T-helper 17 cell (primary cell): ENCODE measurements around the gene FBXO7. TPM values are rescaled to one million over a fixed set of nuclear protein-coding genes. Genes with fewer than 3 reads are reported as not detected.

Source experiments
- ATAC-seq: fragments of 150-1000 bp; cut with Tn5 transposase; 2 replicates; pipeline ENCODE4 v1.10.0; 2021; ENCODE audit warnings: mild to moderate bottlenecking, moderate library complexity
- DNase-seq, 3 donors: peaks; one replicate each; pipeline versions ENCODE4 v3.0.0 to v3.0.0-alpha.2; 2020 to 2021
- H3K9me3 ChIP-seq: one replicate; pipeline ENCODE4 v1.7.0; 2013; ENCODE audit warnings: low read length, mild to moderate bottlenecking; ENCODE audit not compliant: control insufficient read depth, poor library complexity, severe bottlenecking
- H3K27ac Mint-ChIP-seq: one replicate; pipeline ENCODE4 v1.8.0; 2022; ENCODE audit warnings: mild to moderate bottlenecking, moderate library complexity, mixed read lengths
- H3K27me3 Mint-ChIP-seq: one replicate; pipeline ENCODE4 v1.8.0; 2022; ENCODE audit warnings: mixed read lengths
- H3K36me3 Mint-ChIP-seq: one replicate; pipeline ENCODE4 v1.8.0; 2022; ENCODE audit warnings: low read depth, mixed read lengths
- H3K4me1 Mint-ChIP-seq: one replicate; pipeline ENCODE4 v1.8.0; 2022; ENCODE audit warnings: mild to moderate bottlenecking, mixed read lengths
- H3K4me3 Mint-ChIP-seq: one replicate; pipeline ENCODE4 v1.8.0; 2022; ENCODE audit warnings: mild to moderate bottlenecking, moderate library complexity, mixed read lengths
- total RNA-seq, 4 donors: library from RNA in 2 of 4; stranded (reverse) in 2 of 4; gene quantifications; one replicate each; pipeline ENCODE4 v1.2.3 and lab custom pipeline; 2022 to 2026

The FBXO7 gene
- total RNA-seq, 2 donors from 2014 or later, result 122 to 133 TPM

DNA sequence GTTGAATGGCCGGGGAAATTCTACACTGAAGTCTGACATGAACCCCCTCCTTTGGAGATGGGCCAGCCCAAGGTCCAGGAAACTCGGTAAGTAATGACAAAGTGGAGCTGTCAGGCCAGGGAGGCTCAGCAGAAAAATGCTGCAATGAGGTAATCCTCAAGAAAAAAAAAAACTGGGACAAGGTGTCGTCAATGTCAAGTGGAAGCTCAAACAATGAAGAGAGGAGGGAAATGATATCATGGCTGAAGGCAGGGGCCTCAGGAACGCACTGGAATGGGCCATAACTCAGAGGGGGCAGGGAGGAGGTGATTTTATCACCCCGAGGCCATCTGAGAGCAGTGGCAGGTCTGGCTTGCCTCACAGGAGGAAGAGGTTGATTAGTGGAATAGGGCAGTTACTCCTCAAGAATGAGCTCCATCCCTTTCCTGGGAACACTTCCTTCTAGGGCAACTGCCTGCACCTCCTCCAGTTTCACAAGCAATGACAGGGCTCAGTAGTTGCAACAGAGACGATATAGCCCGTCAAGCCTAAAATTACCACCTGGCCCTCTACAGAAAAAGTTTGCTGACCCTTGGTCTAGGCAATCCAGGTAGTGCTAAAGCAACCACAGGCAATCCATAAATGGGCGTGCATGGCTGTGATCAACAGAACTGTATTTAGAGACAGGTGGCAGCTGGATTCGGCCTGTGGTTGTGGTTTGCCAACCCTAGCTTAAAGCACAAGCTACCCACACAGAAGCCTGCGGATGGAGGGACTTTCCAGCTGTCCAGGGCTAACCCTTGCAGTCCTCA lies 65.2 kb downstream of the FBXO7 start:
- H3K9me3 ChIP-seq, result no peaks in the 10 kb centered on the region
- Mint-ChIP-seq H3K4me3 (no peak overlapping the region), H3K27ac (no peak overlapping the region), H3K27me3 (peaks cover 46% of the 10 kb centered on the region), H3K36me3 (peaks cover 2% of the 10 kb centered on the region), H3K4me1 (peaks cover 8% of the 10 kb centered on the region)
- no peak for DNase-seq
- ATAC-seq, result no peak

DNA sequence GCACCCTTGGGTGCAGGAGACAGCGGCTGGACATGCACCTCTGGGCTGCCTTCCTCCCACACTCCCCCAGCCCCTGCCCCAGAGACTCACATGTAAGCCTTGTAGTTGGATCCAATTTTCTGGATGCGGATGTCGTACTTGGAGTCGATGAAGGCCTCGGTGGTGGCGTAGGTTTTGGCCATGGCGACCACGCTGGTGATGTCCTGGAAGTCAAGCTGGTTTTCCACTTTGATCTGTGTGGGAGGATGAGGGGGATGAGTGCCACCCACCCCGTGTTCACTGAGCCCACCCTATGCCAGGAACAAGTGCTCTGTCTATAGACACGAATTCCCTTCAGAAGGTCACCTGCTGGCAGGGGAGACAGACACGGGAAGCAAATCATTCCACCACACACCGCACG lies 66.9 kb downstream of the FBXO7 start:
- H3K27ac Mint-ChIP-seq, result no peak overlapping the region
- H3K27me3 Mint-ChIP-seq, result peaks cover 50% of the 10 kb centered on the region
- ATAC-seq, result no peak
- peaks cover 8% of the 10 kb centered on the region for H3K4me1 Mint-ChIP-seq
- H3K4me3 Mint-ChIP-seq, result no peak overlapping the region
- DNase-seq, result no peak
- peaks cover 2% of the 10 kb centered on the region for H3K36me3 Mint-ChIP-seq
- no peaks in the 10 kb centered on the region for H3K9me3 ChIP-seq

- H3K27ac Mint-ChIP-seq, result no peak overlapping the region
- H3K27me3 Mint-ChIP-seq, result peaks cover 57% of the 10 kb centered on the region
- no peak overlapping the region for H3K4me3 Mint-ChIP-seq
- DNase-seq, result no peak
- ATAC-seq, result no peak
- H3K4me1 Mint-ChIP-seq, result peaks cover 9% of the 10 kb centered on the region
- no peaks in the 10 kb centered on the region for H3K9me3 ChIP-seq
- H3K36me3 Mint-ChIP-seq, result peaks cover 7% of the 10 kb centered on the region
Measured at GRCh38 chr22:32542066-32542676, 67.6 kb downstream of the FBXO7 start.

DNA sequence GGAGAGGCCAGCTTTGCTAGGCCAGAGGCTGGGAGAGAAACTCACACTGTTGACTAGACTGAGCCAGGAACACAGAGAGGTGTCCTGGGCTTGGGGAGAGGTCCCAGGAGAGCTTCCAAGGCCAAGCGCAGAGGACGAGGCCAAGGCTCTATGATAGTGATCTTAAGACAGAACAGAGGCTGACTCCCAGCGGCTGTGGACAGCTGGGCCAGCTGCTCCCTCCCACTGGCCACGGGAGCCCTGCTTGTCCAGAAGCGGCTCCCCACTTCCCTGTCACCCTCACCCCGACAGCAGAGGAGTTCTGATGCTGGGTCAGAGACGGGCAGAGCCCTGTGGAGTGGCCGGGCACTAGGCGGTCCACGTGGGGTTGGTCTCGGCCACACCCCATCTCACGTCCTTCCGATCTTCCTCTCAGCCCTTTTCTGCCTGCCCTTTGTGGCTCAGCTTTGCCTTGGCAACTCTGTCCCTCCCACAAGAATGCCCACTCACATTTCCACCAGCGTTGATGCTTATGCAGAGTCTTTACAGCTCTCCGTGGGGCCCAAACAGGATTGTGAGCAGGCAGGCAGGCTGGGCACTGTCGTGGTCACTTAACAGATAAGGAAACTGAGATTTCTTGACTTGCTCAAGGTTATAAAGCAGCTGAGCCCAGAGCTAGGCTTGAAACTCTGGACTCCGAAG lies 68.2 kb downstream of the FBXO7 start:
- H3K36me3 Mint-ChIP-seq, result peaks cover 10% of the 10 kb centered on the region
- no peak for ATAC-seq
- H3K9me3 ChIP-seq, result no peaks in the 10 kb centered on the region
- no peak overlapping the region for H3K27ac Mint-ChIP-seq
- no peak for DNase-seq
- H3K4me1 Mint-ChIP-seq, result peaks cover 10% of the 10 kb centered on the region
- H3K4me3 Mint-ChIP-seq, result no peak overlapping the region
- H3K27me3 Mint-ChIP-seq, result peaks cover 64% of the 10 kb centered on the region

DNA sequence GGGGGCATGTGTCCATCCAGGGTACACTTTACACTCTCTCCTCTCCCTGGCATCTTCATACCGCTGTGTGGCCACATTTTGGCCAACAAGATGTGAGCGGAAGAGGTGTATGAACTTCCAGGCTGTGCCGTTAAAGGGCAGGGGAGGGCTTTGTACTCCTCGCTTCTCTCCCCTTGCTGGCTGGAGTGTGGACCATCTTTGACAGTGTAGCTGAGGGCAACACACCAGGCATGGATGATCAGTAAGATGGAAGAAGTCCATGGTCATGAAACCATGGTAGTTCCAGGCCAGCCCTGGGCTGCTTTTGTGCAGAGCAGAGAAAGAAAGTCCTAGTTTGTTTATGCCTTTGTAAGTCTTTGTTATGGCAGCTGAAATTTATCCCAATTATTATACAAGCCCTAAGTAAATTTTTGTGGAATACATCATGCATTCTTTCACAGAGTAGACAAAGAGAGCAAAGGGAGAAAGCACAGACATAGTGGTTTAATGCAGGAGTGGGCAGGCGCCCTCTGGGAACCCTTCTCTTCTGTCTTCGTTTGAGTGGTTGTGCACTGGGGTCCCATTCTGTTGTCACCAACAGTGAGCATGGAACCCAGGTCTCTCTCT lies 70.4 kb downstream of the FBXO7 start:
- ATAC-seq (no peak), DNase-seq (no peak)
- no peak overlapping the region for H3K27ac Mint-ChIP-seq
- peaks cover 7% of the 10 kb centered on the region for H3K4me1 Mint-ChIP-seq
- no peak overlapping the region for H3K4me3 Mint-ChIP-seq
- peaks cover 70% of the 10 kb centered on the region for H3K27me3 Mint-ChIP-seq
- H3K36me3 Mint-ChIP-seq, result peaks cover 10% of the 10 kb centered on the region
- H3K9me3 ChIP-seq, result no peaks in the 10 kb centered on the region

DNA sequence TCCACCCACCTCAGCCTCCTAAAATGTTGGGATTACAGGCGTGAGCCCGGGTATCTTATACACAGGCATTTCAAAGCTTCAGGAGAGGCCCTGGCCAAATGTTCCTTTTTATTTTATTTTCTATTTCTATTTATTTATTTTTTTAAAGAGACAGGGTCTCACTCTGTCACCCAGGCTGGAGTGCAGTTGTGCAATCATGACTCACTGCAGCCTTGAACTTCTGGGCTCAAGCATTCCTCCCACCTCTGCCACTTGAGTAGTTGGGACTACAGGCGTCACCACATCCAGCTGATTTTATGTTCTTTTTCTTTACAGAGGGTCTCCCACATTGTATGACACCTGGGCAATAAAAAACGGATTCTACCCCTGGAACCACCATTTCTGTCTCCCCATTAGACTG lies 71.2 kb downstream of the FBXO7 start:
- no peak for DNase-seq
- H3K9me3 ChIP-seq, result no peaks in the 10 kb centered on the region
- Mint-ChIP-seq H3K4me1 (peaks cover 7% of the 10 kb centered on the region), H3K27me3 (peaks cover 66% of the 10 kb centered on the region), H3K36me3 (peaks cover 10% of the 10 kb centered on the region), H3K4me3 (no peak overlapping the region), H3K27ac (no peak overlapping the region)
- no peak for ATAC-seq

GRCh38 chr22:32546496-32546895 lies 71.9 kb downstream of the FBXO7 start:
- Mint-ChIP-seq H3K27me3 (peaks cover 60% of the 10 kb centered on the region), H3K4me1 (peaks cover 7% of the 10 kb centered on the region), H3K27ac (no peak overlapping the region), H3K36me3 (peaks cover 10% of the 10 kb centered on the region), H3K4me3 (no peak overlapping the region)
- H3K9me3 ChIP-seq, result no peaks in the 10 kb centered on the region
- ATAC-seq (no peak), DNase-seq (no peak)

DNA sequence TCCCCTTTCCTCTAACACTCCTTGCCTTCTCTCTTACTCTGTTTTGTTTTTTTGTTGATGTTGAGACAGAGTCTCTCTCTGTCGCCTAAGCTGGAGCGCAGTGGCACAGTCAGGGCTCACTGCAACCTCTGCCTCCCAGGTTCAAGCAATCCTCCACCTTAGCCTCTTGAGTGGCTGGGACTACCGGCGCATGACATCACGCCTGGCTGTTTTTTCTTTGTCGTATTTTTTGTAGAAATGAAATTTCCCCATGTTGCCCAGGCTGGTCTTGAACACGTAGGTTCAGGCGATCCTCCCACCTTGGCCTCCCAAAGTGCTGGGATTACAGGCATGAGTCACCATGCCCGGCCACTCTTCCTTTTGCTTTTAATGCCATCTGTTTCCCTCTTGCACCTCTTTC lies 72.3 kb downstream of the FBXO7 start:
- H3K36me3 Mint-ChIP-seq, result peaks cover 10% of the 10 kb centered on the region
- ATAC-seq (no peak), DNase-seq (no peak)
- no peaks in the 10 kb centered on the region for H3K9me3 ChIP-seq
- no peak overlapping the region for H3K4me3 Mint-ChIP-seq
- H3K27me3 Mint-ChIP-seq, result peaks cover 56% of the 10 kb centered on the region
- peaks cover 7% of the 10 kb centered on the region for H3K4me1 Mint-ChIP-seq
- H3K27ac Mint-ChIP-seq, result no peak overlapping the region

GRCh38 chr22:32548039-32548438 lies 73.4 kb downstream of the FBXO7 start:
- Mint-ChIP-seq H3K27ac (no peak overlapping the region), H3K27me3 (peaks cover 48% of the 10 kb centered on the region)

More at GRCh38 chr22:32548039-32548438, 73.4 kb downstream of the FBXO7 start:
- no peaks in the 10 kb centered on the region for H3K9me3 ChIP-seq
- ATAC-seq (no peak), DNase-seq (no peak)
- Mint-ChIP-seq H3K4me3 (no peak overlapping the region), H3K4me1 (peaks cover 4% of the 10 kb centered on the region), H3K36me3 (peaks cover 7% of the 10 kb centered on the region)

Other genes with a start within 250 kb of the FBXO7 start
- not detected for gene SLC5A4, start 219.5 kb upstream of the FBXO7 start, total RNA-seq
- not detected for gene RFPL3, start 116.9 kb upstream of the FBXO7 start, total RNA-seq
- 10 to 100 TPM; 37.2 to 39.8 TPM for gene RTCB, start 62.6 kb upstream of the FBXO7 start, total RNA-seq
- gene BPIFC, start 10.4 kb upstream of the FBXO7 start, total RNA-seq, result not detected